Sigmoid colon (tissue), 7 donors: Measurements from ENCODE around the gene KCND1. TPM values are rescaled to one million over a fixed set of nuclear protein-coding genes. Genes with fewer than 3 reads are reported as not detected.

ENCODE experiments used
- DNase-seq: peaks from one replicate; pipeline ENCODE4 v3.0.0-alpha.2; 2019
- H3K27ac ChIP-seq, 4 donors: fragments of 200-600 bp; sonication (generic); one replicate each; pipeline ENCODE4 v1.5.1; 2016 to 2019; ENCODE audit warnings: mild to moderate bottlenecking in 1 of 4
- H3K27me3 ChIP-seq, 3 donors: fragments of 200-600 bp; sonication (generic); one replicate each; pipeline ENCODE4 v1.5.1; 2019; ENCODE audit warnings: mild to moderate bottlenecking in 1 of 3
- H3K36me3 ChIP-seq, 4 donors: fragments of 200-600 bp; sonication (generic); one replicate each; pipeline ENCODE4 v1.5.1; 2016 to 2019
- H3K4me1 ChIP-seq, 4 donors: fragments of 200-600 bp; sonication (generic); one replicate each; pipeline ENCODE4 v1.5.1; 2017 to 2019
- H3K4me3 ChIP-seq, 4 donors: fragments of 200-600 bp; sonication (generic); one replicate each; pipeline ENCODE4 v1.5.1; 2017 to 2019; ENCODE audit warnings: mild to moderate bottlenecking in 2 of 4, moderate library complexity in 1 of 4
- H3K9me3 ChIP-seq, 4 donors: fragments of 200-600 bp in 3 of 4; sonication (generic) in 3 of 4; one replicate each; pipeline versions ENCODE4 v1.5.1 to v1.6.1; 2013 to 2019
- EP300 ChIP-seq, 4 donors: sonication (generic); formaldehyde crosslinking; IDR thresholded peaks; one replicate each; pipeline ENCODE4 v1.6.1; 2017; ENCODE audit warnings: antibody characterized with exemption in 4 of 4
- POLR2A ChIP-seq, 2 donors: fragments of 450-650 bp; IDR thresholded peaks; one replicate each; pipeline ENCODE4 v1.6.1; 2016; ENCODE audit warnings: antibody characterized with exemption in 2 of 2, mild to moderate bottlenecking in 2 of 2, moderate library complexity in 2 of 2
- POLR2AphosphoS5 ChIP-seq, 4 donors: sonication (generic); formaldehyde crosslinking; IDR thresholded peaks; one replicate each; pipeline ENCODE4 v1.6.1; 2017; ENCODE audit warnings: antibody characterized with exemption in 4 of 4
- WGBS, 2 donors: extraction: QIAGEN DNeasy Blood & Tissue Kit; methylation state at CpG; one replicate each; pipeline ENCODE4 v1.1.7; 2013; 5-methylcytosine and 5-hydroxymethylcytosine counted together
- intact Hi-C: fragments of 100-400 bp; cut with DNase I; formaldehyde crosslinking; loops from one replicate; pipeline ENCODE4 v1.15.1; 2023
- polyA plus RNA-seq, 3 donors: library from polyadenylated mRNA; stranded (reverse); fragments of 200-250 nt; gene quantifications; one replicate each; pipeline ENCODE4 v1.2.3, GENCODE V29; 2013
- total RNA-seq, 4 donors: library from RNA; depleted of rRNA; stranded (reverse); fragments of >200 nt; gene quantifications; one replicate each; pipeline ENCODE4 v1.1.0, GENCODE V29; 2016
- TF ChIP-seq, protein P1 (sequence below), 4 experiments: fragments of 450-650 bp in 3 of 4; fragments of 200-600 bp in 1 of 4; IDR thresholded peaks; one replicate each; pipeline ENCODE4 v1.5.1; 2016 to 2019; ENCODE audit warnings: antibody characterized with exemption in 4 of 4, mild to moderate bottlenecking in 3 of 4, moderate library complexity in 2 of 4
- donor health status: healthy with polysubstance abuse.
- donor health status: Bipolar disorder and iron deficiency.
- donor health status: healthy.

The KCND1 gene
- total and polyA plus RNA-seq, 7 donors: 0.95 to 2.5 (median 1.4) TPM; not detected in 2

DNA sequence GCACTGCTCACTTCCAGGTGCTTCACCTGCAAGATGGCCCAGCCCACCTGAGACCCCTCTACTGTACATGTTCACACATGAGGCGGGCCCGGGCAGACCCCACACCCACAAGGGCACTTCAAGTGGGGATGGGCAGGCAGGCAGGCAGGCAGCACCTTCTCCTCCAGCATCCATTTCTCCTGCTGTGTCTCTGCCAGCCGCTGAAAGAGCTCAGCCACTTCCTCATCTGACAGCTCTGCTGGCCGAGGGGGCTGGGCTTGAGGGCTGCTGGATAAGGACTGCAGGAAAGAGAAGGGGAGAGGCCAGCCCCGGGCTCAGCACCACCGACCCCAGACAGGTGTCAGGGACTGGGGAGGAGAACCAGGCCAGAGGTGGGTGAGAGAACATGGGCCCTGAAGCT lies 4.4 kb upstream of the KCND1 start:
- intact Hi-C loops: no loop called here
- H3K9me3 ChIP-seq: no peaks in the 10 kb centered on the region
- no peak overlapping the region for H3K27ac ChIP-seq
- no peak for DNase-seq
- no peaks in the 10 kb centered on the region for H3K27me3 ChIP-seq
- H3K4me3 ChIP-seq: no peak overlapping the region
- 55 to 74% methylated on average over 6 of the region's 6 CpGs for WGBS, 2 donors
- H3K36me3 ChIP-seq: peaks cover 0 to 25% (median 0%) of the 10 kb centered on the region in 4 donors
- H3K4me1 ChIP-seq: peaks cover 0 to 11% (median 2%) of the 10 kb centered on the region in 4 donors
- TF ChIP-seq, protein P1, sequence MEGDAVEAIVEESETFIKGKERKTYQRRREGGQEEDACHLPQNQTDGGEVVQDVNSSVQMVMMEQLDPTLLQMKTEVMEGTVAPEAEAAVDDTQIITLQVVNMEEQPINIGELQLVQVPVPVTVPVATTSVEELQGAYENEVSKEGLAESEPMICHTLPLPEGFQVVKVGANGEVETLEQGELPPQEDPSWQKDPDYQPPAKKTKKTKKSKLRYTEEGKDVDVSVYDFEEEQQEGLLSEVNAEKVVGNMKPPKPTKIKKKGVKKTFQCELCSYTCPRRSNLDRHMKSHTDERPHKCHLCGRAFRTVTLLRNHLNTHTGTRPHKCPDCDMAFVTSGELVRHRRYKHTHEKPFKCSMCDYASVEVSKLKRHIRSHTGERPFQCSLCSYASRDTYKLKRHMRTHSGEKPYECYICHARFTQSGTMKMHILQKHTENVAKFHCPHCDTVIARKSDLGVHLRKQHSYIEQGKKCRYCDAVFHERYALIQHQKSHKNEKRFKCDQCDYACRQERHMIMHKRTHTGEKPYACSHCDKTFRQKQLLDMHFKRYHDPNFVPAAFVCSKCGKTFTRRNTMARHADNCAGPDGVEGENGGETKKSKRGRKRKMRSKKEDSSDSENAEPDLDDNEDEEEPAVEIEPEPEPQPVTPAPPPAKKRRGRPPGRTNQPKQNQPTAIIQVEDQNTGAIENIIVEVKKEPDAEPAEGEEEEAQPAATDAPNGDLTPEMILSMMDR (IDR thresholded peaks at IDR 0.05): no peak
- TF ChIP-seq POLR2A (IDR thresholded peaks at IDR 0.05) (no peak), POLR2AphosphoS5 (IDR thresholded peaks at IDR 0.05) (no peak)

DNA sequence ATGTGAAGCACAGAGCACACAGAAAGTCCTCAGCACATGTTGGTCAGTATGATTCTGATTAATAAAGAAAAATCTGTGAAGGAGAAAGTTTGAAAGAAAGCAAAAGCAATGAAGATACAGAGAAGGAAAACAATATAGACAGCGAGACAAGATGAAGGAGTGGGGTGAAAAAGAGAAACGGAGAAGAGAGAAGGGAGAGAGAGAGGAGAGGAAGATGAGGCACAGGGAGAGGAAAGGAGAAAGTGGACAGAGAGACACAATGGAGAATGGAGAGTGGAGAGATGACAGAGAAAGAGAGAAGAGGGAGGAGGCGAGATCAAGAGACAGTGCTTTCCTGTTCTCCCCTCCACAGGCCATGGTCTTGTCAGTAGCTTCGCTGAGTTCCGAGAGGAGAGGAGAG lies 3.9 kb upstream of the KCND1 start:
- intact Hi-C loops: no loop called here
- Histone ChIP-seq H3K4me1 (peaks cover 0 to 11% (median 2%) of the 10 kb centered on the region in 4 donors), H3K9me3 (no peaks in the 10 kb centered on the region), H3K36me3 (peaks cover 0 to 22% (median 0%) of the 10 kb centered on the region in 4 donors), H3K27me3 (no peaks in the 10 kb centered on the region), H3K27ac (no peak overlapping the region), H3K4me3 (no peak overlapping the region)
- TF ChIP-seq EP300 (IDR thresholded peaks at IDR 0.05) (no peak), POLR2A (IDR thresholded peaks at IDR 0.05) (no peak), POLR2AphosphoS5 (IDR thresholded peaks at IDR 0.05) (no peak)
- TF ChIP-seq, protein P1 (IDR thresholded peaks at IDR 0.05): no peak
- no peak for DNase-seq
- 94 to 95% methylated on average over 5 of the region's 5 CpGs for WGBS, 2 donors

DNA sequence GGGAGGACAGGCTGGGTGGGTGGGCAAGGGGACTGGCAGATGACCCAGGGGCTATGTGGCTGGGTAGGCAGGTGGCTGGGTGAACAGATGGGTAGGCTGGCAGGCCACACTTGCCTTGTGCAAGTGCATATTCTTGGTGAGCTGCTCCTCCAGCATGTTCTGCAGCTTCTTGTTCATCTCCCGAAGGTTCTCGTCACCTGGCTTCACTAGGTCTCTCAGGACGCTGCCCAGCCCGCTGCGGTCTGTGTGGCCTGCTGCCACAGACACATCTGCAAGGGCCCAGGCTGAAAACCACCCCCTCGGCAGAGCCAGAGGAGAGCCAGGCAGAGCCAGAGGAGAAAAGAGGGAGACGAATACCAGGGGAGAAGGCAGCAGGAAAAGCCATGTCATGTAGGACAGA lies 3.4 kb upstream of the KCND1 start:
- 92 to 94% methylated on average over 7 of the region's 7 CpGs for WGBS, 2 donors
- TF ChIP-seq, protein P1 (IDR thresholded peaks at IDR 0.05): no peak
- TF ChIP-seq POLR2AphosphoS5 (IDR thresholded peaks at IDR 0.05) (no peak), EP300 (IDR thresholded peaks at IDR 0.05) (no peak), POLR2A (IDR thresholded peaks at IDR 0.05) (no peak)
- no peaks in the 10 kb centered on the region for H3K9me3 ChIP-seq

DNA sequence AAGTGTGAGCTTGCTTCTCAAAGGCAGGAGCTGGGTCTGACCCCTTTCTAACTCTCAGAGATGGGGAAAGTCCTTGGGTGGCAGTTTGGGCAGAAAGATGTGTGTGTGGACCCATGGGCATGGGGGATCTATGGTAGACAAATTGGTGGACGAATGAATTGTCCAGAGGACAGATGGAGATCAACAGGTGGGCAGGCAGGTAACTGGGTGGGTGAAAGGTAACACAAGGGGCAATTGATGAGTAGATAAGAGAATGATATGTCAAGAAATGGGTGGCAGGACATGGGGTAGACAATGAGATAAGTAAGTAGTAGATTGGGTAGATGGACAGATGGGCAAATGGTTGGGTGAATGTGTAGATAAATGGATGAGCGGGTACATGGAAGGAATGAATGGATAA lies 2.9 kb upstream of the KCND1 start:
- no peaks in the 10 kb centered on the region for H3K9me3 ChIP-seq
- WGBS, 2 donors: 92 to 95% methylated on average over 2 of the region's 2 CpGs
- intact Hi-C loops: no loop called here
- TF ChIP-seq POLR2A (IDR thresholded peaks at IDR 0.05): no peak
- no peak for TF ChIP-seq EP300 (IDR thresholded peaks at IDR 0.05)
- no peak for TF ChIP-seq POLR2AphosphoS5 (IDR thresholded peaks at IDR 0.05)
- TF ChIP-seq, protein P1 (IDR thresholded peaks at IDR 0.05): no peak
- H3K4me3 ChIP-seq: no peak overlapping the region
- DNase-seq: no peak
- peaks cover 0 to 22% (median 0%) of the 10 kb centered on the region in 4 donors for H3K36me3 ChIP-seq
- no peak overlapping the region for H3K27ac ChIP-seq
- H3K27me3 ChIP-seq: no peaks in the 10 kb centered on the region
- peaks cover 0 to 11% (median 2%) of the 10 kb centered on the region in 4 donors for H3K4me1 ChIP-seq

More for the DNA sequence above, 3.4 kb upstream of the KCND1 start:
- DNase-seq: no peak
- H3K36me3 ChIP-seq: peaks cover 0 to 22% (median 0%) of the 10 kb centered on the region in 4 donors
- H3K27ac ChIP-seq: no peak overlapping the region
- H3K4me3 ChIP-seq: no peak overlapping the region
- H3K4me1 ChIP-seq: peaks cover 0 to 11% (median 2%) of the 10 kb centered on the region in 4 donors
- intact Hi-C loops: no loop called here
- no peaks in the 10 kb centered on the region for H3K27me3 ChIP-seq

DNA sequence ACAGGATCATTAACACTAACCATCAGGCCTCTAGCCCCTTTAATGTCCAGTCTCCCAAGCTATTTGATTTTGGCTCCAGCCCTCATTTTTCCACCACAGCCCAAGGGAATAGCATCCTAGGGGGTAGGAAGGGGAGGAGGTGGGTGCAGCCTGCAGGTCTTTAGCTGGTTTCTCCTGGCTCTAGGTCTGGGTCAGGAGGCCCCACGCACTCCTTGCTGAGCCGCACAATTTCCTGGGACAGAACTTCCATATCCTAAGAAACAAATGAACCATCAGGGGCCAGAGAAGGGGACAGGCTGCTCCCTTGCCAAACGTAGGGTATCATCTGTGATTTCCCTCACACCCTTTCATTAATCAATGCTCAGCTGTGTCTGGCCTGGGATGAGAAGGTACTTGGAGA lies 2.4 kb upstream of the KCND1 start:
- intact Hi-C loops: no loop called here
- TF ChIP-seq POLR2A (IDR thresholded peaks at IDR 0.05): no peak
- no peak for TF ChIP-seq EP300 (IDR thresholded peaks at IDR 0.05)
- TF ChIP-seq, protein P1 (IDR thresholded peaks at IDR 0.05): no peak
- TF ChIP-seq POLR2AphosphoS5 (IDR thresholded peaks at IDR 0.05): no peak

More for the DNA sequence above, 2.4 kb upstream of the KCND1 start:
- H3K9me3 ChIP-seq: no peaks in the 10 kb centered on the region
- no peak overlapping the region for H3K27ac ChIP-seq
- H3K36me3 ChIP-seq: peaks cover 0 to 22% (median 0%) of the 10 kb centered on the region in 4 donors
- H3K27me3 ChIP-seq: no peaks in the 10 kb centered on the region
- no peak for DNase-seq
- WGBS, 2 donors: 89 to 91% methylated on average over 3 of the region's 3 CpGs
- H3K4me3 ChIP-seq: no peak overlapping the region
- peaks cover 0 to 11% (median 2%) of the 10 kb centered on the region in 4 donors for H3K4me1 ChIP-seq
